Measurements from ENCODE around the gene GAPDH. TPM values are rescaled to one million over a fixed set of nuclear protein-coding genes. Genes with fewer than 3 reads are reported as not detected.

GAPDH gene
- total and polyA plus RNA-seq, 3 experiments from 2014 or later = 1,770 to 7,238 (median 7,182) TPM

GRCh38 chr12:6530576-6531260, 3.6 kb upstream of the GAPDH start:
- ChIA-PET CTCF (interaction anchor here (1.8 kb wide), 1 partner anchor 22 kb away, joined by 5 read pairs; no protein-coding TSS in a partner anchor), POLR2A (no interaction called here)
- no peaks in the 10 kb centered on the region for H3K9me3 ChIP-seq (ENCODE audit: low read length)
- H3K4me1 ChIP-seq (ENCODE audit: insufficient read depth, low read length) = peaks cover 26% of the 10 kb centered on the region
- DNase-seq = no peak
- peaks cover 0 to 5% of the 10 kb centered on the region in 2 donors for H3K27me3 Mint-ChIP-seq
- no peak overlapping the region for H3K27ac ChIP-seq (ENCODE audit: low read depth, low read length)
- H3K4me3 ChIP-seq (ENCODE audit: low read length) = no peak overlapping the region
- peak overlapping the region; percentile 53 to 99 (median 85) for H3K27ac Mint-ChIP-seq
- H3K9me3 Mint-ChIP-seq = no peaks in the 10 kb centered on the region
- H3K36me3 Mint-ChIP-seq = peaks cover 0 to 80% (median 24%) of the 10 kb centered on the region in 3 donors
- no peaks in the 10 kb centered on the region for H3K27me3 ChIP-seq (ENCODE audit: insufficient read depth, low read length, poor library complexity, severe bottlenecking)
- H3K36me3 ChIP-seq (ENCODE audit: insufficient read depth, low read length) = peaks cover 41% of the 10 kb centered on the region
- no peak overlapping the region for H3K4me3 Mint-ChIP-seq
- H3K4me1 Mint-ChIP-seq = peaks cover 24 to 33% (median 26%) of the 10 kb centered on the region in 3 donors

DNA sequence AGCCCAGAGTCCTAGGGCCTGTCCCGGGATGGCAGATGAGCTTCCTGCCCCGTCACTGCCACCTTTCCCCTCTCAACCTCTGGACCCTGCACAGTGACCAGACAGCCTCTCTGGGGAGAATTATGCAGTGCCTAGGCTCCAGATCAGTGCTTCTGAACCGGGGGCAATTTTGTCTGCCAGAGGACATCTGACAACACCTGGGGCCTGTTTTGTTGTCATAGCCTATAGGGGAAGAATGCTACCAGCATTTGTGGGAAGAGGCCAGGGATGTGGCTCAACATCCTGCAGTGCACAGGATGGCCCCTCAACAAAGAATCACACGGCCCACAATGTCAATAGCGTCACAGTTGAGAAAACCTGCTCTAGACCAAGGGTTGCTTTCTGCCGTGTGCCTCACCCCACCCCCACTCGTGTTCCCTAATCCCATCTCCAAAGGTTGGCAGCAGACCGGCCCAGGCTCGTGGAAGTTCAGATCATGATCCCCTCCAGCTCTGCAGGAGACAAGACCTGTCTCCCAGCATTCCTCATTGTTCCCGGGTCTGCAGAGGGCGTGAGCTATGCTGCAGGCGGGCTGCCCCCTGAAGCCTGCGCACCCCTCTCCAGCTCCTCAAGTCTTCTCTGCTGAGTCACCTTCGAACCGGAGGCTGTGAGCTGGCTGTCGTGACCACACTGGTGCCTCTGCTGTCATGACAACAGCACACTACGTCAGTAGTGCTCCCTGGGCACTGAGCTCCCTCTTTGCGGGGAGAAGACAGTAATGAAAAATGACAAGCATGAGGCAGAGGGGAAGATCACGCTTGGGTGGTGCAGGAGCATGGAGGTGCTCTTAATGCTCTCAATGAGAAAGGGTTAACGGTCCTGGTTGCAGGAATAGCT, 2.0 kb upstream of the GAPDH start:
- Histone ChIP-seq H3K27ac (ENCODE audit: low read depth, low read length) (peak overlapping the region; percentile 95), H3K4me1 (ENCODE audit: insufficient read depth, low read length) (peaks cover 42% of the 10 kb centered on the region), H3K4me3 (ENCODE audit: low read length) (peak overlapping the region; percentile 92), H3K9me3 (ENCODE audit: low read length) (no peaks in the 10 kb centered on the region), H3K27me3 (ENCODE audit: insufficient read depth, low read length, poor library complexity, severe bottlenecking) (no peaks in the 10 kb centered on the region), H3K36me3 (ENCODE audit: insufficient read depth, low read length) (peaks cover 40% of the 10 kb centered on the region)
- ChIA-PET CTCF (interaction anchor here (0.7 to 1.5 kb wide), 11 partner anchors 17 to 359 kb away, joined by 3 to 9 read pairs (median 4); partner anchors contain the start of genes IFFO1 and VAMP1), POLR2A (interaction anchor here (0.6 to 1.5 kb wide), 7 partner anchors 37 to 157 kb away, joined by 3 to 6 read pairs (median 5); partner anchors contain the start of genes MRPL51, TAPBPL and ZNF384)
- peak; percentile 75 to 96 (median 78) for DNase-seq
- Mint-ChIP-seq H3K9me3 (no peaks in the 10 kb centered on the region), H3K27ac (peak overlapping the region; percentile 91 to 99 (median 98)), H3K27me3 (peaks cover 0 to 5% of the 10 kb centered on the region in 2 donors), H3K36me3 (peaks cover 0 to 80% (median 21%) of the 10 kb centered on the region in 3 donors), H3K4me3 (peak overlapping the region; percentile 71 to 97 (median 93)), H3K4me1 (peaks cover 40 to 49% (median 41%) of the 10 kb centered on the region in 3 donors)

DNA sequence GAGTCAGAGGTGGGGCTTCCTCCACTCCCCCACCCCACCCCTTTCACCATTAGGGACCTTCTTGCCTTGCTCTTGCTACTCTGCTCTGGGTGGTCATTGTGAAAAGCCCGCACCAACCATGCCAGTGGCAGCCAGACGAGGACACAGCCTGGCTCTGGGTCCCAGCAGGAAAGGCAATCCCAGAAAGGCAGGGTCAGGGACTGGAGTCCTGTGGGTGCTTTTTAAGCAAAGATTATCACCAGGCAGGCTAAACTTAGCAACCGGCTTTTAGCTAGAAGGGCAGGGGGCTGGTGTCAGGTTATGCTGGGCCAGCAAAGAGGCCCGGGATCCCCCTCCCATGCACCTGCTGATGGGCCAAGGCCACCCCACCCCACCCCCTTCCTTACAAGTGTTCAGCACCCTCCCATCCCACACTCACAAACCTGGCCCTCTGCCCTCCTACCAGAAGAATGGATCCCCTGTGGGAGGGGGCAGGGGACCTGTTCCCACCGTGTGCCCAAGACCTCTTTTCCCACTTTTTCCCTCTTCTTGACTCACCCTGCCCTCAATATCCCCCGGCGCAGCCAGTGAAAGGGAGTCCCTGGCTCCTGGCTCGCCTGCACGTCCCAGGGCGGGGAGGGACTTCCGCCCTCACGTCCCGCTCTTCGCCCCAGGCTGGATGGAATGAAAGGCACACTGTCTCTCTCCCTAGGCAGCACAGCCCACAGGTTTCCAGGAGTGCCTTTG, 1.2 kb upstream of the GAPDH start:
- Mint-ChIP-seq H3K27ac (peak overlapping the region; percentile 91 to 99 (median 98)), H3K27me3 (peaks cover 0 to 5% of the 10 kb centered on the region in 2 donors), H3K9me3 (no peaks in the 10 kb centered on the region), H3K4me3 (peak overlapping the region; percentile 71 to 97 (median 93)), H3K36me3 (peaks cover 5 to 80% (median 25%) of the 10 kb centered on the region in 3 donors), H3K4me1 (peaks cover 48 to 57% (median 49%) of the 10 kb centered on the region in 3 donors)
- no peaks in the 10 kb centered on the region for H3K27me3 ChIP-seq (ENCODE audit: insufficient read depth, low read length, poor library complexity, severe bottlenecking)
- peak in 3 of 5 donors; percentile 15 to 61 (median 22) for DNase-seq
- H3K9me3 ChIP-seq (ENCODE audit: low read length) = no peaks in the 10 kb centered on the region
- peak overlapping the region; percentile 92 for H3K4me3 ChIP-seq (ENCODE audit: low read length)
- H3K36me3 ChIP-seq (ENCODE audit: insufficient read depth, low read length) = peaks cover 40% of the 10 kb centered on the region
- peaks cover 49% of the 10 kb centered on the region for H3K4me1 ChIP-seq (ENCODE audit: insufficient read depth, low read length)
- ChIA-PET CTCF (interaction anchor here (0.8 to 1.5 kb wide), 9 partner anchors 18 to 358 kb away, joined by 3 to 9 read pairs (median 4); partner anchors contain the start of genes IFFO1 and VAMP1), POLR2A (interaction anchor here (0.5 to 1.5 kb wide), 6 partner anchors 38 to 189 kb away, joined by 3 to 6 read pairs (median 4); partner anchors contain the start of gene TAPBPL)
- H3K27ac ChIP-seq (ENCODE audit: low read depth, low read length) = peak overlapping the region; percentile 95

DNA sequence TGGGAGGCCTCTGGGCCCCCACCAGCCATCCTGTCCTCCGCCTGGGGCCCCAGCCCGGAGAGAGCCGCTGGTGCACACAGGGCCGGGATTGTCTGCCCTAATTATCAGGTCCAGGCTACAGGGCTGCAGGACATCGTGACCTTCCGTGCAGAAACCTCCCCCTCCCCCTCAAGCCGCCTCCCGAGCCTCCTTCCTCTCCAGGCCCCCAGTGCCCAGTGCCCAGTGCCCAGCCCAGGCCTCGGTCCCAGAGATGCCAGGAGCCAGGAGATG, 729 bp upstream of the GAPDH start:
- H3K4me1 ChIP-seq (ENCODE audit: insufficient read depth, low read length) = peaks cover 54% of the 10 kb centered on the region
- Mint-ChIP-seq H3K36me3 (peaks cover 5 to 80% (median 24%) of the 10 kb centered on the region in 3 donors), H3K4me3 (peak overlapping the region; percentile 71 to 97 (median 93)), H3K4me1 (peaks cover 49 to 57% (median 51%) of the 10 kb centered on the region in 3 donors), H3K27me3 (peaks cover 0 to 5% of the 10 kb centered on the region in 2 donors), H3K27ac (peak overlapping the region; percentile 91 to 99 (median 98)), H3K9me3 (no peaks in the 10 kb centered on the region)
- POLR2A ChIA-PET = interaction anchor here (0.5 to 3.5 kb wide), 7 partner anchors 40 to 201 kb away, joined by 3 to 24 read pairs (median 12); partner anchors contain the start of genes MRPL51, NCAPD2 and VAMP1
- H3K27ac ChIP-seq (ENCODE audit: low read depth, low read length) = peak overlapping the region; percentile 95
- H3K36me3 ChIP-seq (ENCODE audit: insufficient read depth, low read length) = peaks cover 40% of the 10 kb centered on the region
- no peaks in the 10 kb centered on the region for H3K27me3 ChIP-seq (ENCODE audit: insufficient read depth, low read length, poor library complexity, severe bottlenecking)
- peak overlapping the region; percentile 92 for H3K4me3 ChIP-seq (ENCODE audit: low read length)
- no peaks in the 10 kb centered on the region for H3K9me3 ChIP-seq (ENCODE audit: low read length)
- CTCF ChIA-PET = interaction anchor here (1.2 to 5.5 kb wide), 4 partner anchors 63 to 110 kb away, joined by 4 to 56 read pairs (median 24); partner anchors contain the start of gene VAMP1
- peak in 2 of 5 donors; percentile 11 to 32 for DNase-seq

GRCh38 chr12:6534695-6534944, 303 bp downstream of the GAPDH start:
- ChIA-PET CTCF (interaction anchor here (1.1 to 5.5 kb wide), 10 partner anchors 16 to 111 kb away, joined by 3 to 56 read pairs (median 7); partner anchors contain the start of genes MRPL51, NOP2 and VAMP1), POLR2A (interaction anchor here (1.0 to 3.5 kb wide), 11 partner anchors 41 to 202 kb away, joined by 3 to 24 read pairs (median 5); partner anchors contain the start of genes MRPL51, NCAPD2, TAPBPL and VAMP1)
- Mint-ChIP-seq H3K36me3 (peaks cover 5 to 80% (median 21%) of the 10 kb centered on the region in 3 donors), H3K4me3 (peak overlapping the region; percentile 89 to 97 (median 93)), H3K27ac (peak overlapping the region; percentile 95 to 99 (median 98)), H3K9me3 (no peaks in the 10 kb centered on the region), H3K4me1 (peaks cover 53 to 62% (median 54%) of the 10 kb centered on the region in 3 donors), H3K27me3 (peaks cover 0 to 5% of the 10 kb centered on the region in 2 donors)
- DNase-seq = no peak
- peak overlapping the region; percentile 95 for H3K27ac ChIP-seq (ENCODE audit: low read depth, low read length)
- H3K9me3 ChIP-seq (ENCODE audit: low read length) = no peaks in the 10 kb centered on the region
- peaks cover 38% of the 10 kb centered on the region for H3K36me3 ChIP-seq (ENCODE audit: insufficient read depth, low read length)
- no peaks in the 10 kb centered on the region for H3K27me3 ChIP-seq (ENCODE audit: insufficient read depth, low read length, poor library complexity, severe bottlenecking)
- peak overlapping the region; percentile 92 for H3K4me3 ChIP-seq (ENCODE audit: low read length)
- peaks cover 62% of the 10 kb centered on the region for H3K4me1 ChIP-seq (ENCODE audit: insufficient read depth, low read length)

DNA sequence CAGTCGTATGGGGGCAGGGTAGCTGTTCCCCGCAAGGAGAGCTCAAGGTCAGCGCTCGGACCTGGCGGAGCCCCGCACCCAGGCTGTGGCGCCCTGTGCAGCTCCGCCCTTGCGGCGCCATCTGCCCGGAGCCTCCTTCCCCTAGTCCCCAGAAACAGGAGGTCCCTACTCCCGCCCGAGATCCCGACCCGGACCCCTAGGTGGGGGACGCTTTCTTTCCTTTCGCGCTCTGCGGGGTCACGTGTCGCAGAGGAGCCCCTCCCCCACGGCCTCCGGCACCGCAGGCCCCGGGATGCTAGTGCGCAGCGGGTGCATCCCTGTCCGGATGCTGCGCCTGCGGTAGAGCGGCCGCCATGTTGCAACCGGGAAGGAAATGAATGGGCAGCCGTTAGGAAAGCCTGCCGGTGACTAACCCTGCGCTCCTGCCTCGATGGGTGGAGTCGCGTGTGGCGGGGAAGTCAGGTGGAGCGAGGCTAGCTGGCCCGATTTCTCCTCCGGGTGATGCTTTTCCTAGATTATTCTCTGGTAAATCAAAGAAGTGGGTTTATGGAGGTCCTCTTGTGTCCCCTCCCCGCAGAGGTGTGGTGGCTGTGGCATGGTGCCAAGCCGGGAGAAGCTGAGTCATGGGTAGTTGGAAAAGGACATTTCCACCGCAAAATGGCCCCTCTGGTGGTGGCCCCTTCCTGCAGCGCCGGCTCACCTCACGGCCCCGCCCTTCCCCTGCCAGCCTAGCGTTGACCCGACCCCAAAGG, 804 bp downstream of the GAPDH start:
- ChIA-PET POLR2A (interaction anchor here (0.7 to 3.5 kb wide), 13 partner anchors 16 to 199 kb away, joined by 3 to 24 read pairs (median 4); partner anchors contain the start of genes CD27, MRPL51, NCAPD2 and TAPBPL), CTCF (interaction anchor here (0.8 to 5.6 kb wide), 18 partner anchors 16 to 212 kb away, joined by 3 to 56 read pairs (median 5); partner anchors contain the start of genes CD27, MRPL51, NOP2 and VAMP1)
- Mint-ChIP-seq H3K4me3 (peak overlapping the region; percentile 89 to 97 (median 93)), H3K4me1 (peaks cover 56 to 67% (median 58%) of the 10 kb centered on the region in 3 donors), H3K9me3 (no peaks in the 10 kb centered on the region), H3K36me3 (peaks cover 5 to 80% (median 16%) of the 10 kb centered on the region in 3 donors), H3K27ac (peak overlapping the region; percentile 95 to 99 (median 98)), H3K27me3 (peaks cover 0 to 5% of the 10 kb centered on the region in 2 donors)
- peak overlapping the region; percentile 95 for H3K27ac ChIP-seq (ENCODE audit: low read depth, low read length)
- peaks cover 38% of the 10 kb centered on the region for H3K36me3 ChIP-seq (ENCODE audit: insufficient read depth, low read length)
- no peaks in the 10 kb centered on the region for H3K9me3 ChIP-seq (ENCODE audit: low read length)
- peaks cover 67% of the 10 kb centered on the region for H3K4me1 ChIP-seq (ENCODE audit: insufficient read depth, low read length)
- H3K4me3 ChIP-seq (ENCODE audit: low read length) = peak overlapping the region; percentile 92
- DNase-seq = peak; percentile 67 to 85 (median 73)
- no peaks in the 10 kb centered on the region for H3K27me3 ChIP-seq (ENCODE audit: insufficient read depth, low read length, poor library complexity, severe bottlenecking)
